Stimulated activated naive CD8-positive, alpha-beta T cell treated with anti-CD3 and anti-CD28 coated beads, Interleukin-15, amount 100 ng/mL, for 72 hours (primary cell): ENCODE measurements around the gene MRAP2.

ENCODE experiments used
- ATAC-seq: fragments of 150-1000 bp; cut with Tn5 transposase; 2 replicates; pipeline ENCODE4 v1.10.0; 2021; ENCODE audit warnings: mild to moderate bottlenecking, moderate library complexity
- DNase-seq, 2 donors: peaks; one replicate each; pipeline ENCODE4 v3.0.0; 2021 to 2022
- H3K27ac Mint-ChIP-seq, 2 donors: one replicate each; pipeline ENCODE4 v1.8.0; 2022; ENCODE audit warnings: mild to moderate bottlenecking in 2 of 2, mixed read lengths in 2 of 2, moderate library complexity in 2 of 2
- H3K27me3 Mint-ChIP-seq: one replicate; pipeline ENCODE4 v1.8.0; 2022; ENCODE audit warnings: mixed read lengths
- H3K4me1 Mint-ChIP-seq: one replicate; pipeline ENCODE4 v1.8.0; 2022; ENCODE audit warnings: mild to moderate bottlenecking, mixed read lengths
- H3K4me3 Mint-ChIP-seq, 2 donors: one replicate each; pipeline ENCODE4 v1.8.0; 2022; ENCODE audit warnings: mild to moderate bottlenecking in 2 of 2, mixed read lengths in 2 of 2, moderate library complexity in 1 of 2
- H3K9me3 Mint-ChIP-seq, 2 donors: one replicate each; pipeline ENCODE4 v1.8.0; 2022; ENCODE audit warnings: mixed read lengths in 2 of 2

The MRAP2 gene

GRCh38 chr6:84033523-84034451 lies at the start of gene MRAP2:
Gene MRAP2 (plus strand): TSS chr6:84033772. CDS start chr6:84055319, 21,547 bp downstream.
- Mint-ChIP-seq H3K27me3 (peaks cover 63% of the 10 kb centered on the region), H3K9me3 (peaks cover 0 to 12% of the 10 kb centered on the region in 2 donors), H3K4me1 (no peaks in the 10 kb centered on the region), H3K4me3 (peak within 1 kb of the TSS; percentile 17 to 68), H3K27ac (no peak within 1 kb of the TSS)
- DNase-seq (peak in 1 of 2 donors; percentile 3), ATAC-seq (peak; percentile 63)

DNA sequence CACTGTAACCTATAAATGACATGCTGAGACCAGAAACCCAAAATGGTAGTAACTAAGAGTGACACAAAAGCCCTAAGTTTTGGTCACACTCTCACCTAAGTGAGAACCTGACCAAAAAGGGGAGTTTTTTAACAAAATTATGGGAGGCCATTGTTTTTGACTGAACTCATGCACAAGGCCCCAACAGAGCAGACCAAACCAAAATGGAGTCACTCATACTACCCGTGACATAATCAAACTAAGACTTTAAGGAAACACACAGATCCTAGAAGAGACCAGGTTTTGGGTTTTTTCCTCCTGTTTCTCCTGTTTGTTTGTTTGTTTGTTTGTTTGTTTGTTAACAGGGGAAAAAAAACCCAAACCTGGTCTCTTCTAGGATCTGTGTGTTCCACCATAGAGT lies 49.2 kb upstream of the MRAP2 start:
- ATAC-seq (no peak), DNase-seq (no peak)
- H3K27me3 Mint-ChIP-seq = no peaks in the 10 kb centered on the region
- H3K4me3 Mint-ChIP-seq = no peak overlapping the region
- H3K9me3 Mint-ChIP-seq = peaks cover 0 to 4% of the 10 kb centered on the region in 2 donors
- H3K4me1 Mint-ChIP-seq = no peaks in the 10 kb centered on the region
- H3K27ac Mint-ChIP-seq = no peak overlapping the region

- no peaks in the 10 kb centered on the region for H3K4me1 Mint-ChIP-seq
- H3K27me3 Mint-ChIP-seq = no peaks in the 10 kb centered on the region
- DNase-seq = no peak
- H3K4me3 Mint-ChIP-seq = no peak overlapping the region
- H3K9me3 Mint-ChIP-seq = no peaks in the 10 kb centered on the region
- H3K27ac Mint-ChIP-seq = no peak overlapping the region
- ATAC-seq = no peak
Measured at GRCh38 chr6:83985308-83985713, 48.3 kb upstream of the MRAP2 start.

GRCh38 chr6:83985715-83986114 lies 47.9 kb upstream of the MRAP2 start:
- no peaks in the 10 kb centered on the region for H3K4me1 Mint-ChIP-seq
- H3K27ac Mint-ChIP-seq = no peak overlapping the region
- no peak for ATAC-seq
- no peak overlapping the region for H3K4me3 Mint-ChIP-seq
- H3K9me3 Mint-ChIP-seq = no peaks in the 10 kb centered on the region
- H3K27me3 Mint-ChIP-seq = no peaks in the 10 kb centered on the region
- no peak for DNase-seq

DNA sequence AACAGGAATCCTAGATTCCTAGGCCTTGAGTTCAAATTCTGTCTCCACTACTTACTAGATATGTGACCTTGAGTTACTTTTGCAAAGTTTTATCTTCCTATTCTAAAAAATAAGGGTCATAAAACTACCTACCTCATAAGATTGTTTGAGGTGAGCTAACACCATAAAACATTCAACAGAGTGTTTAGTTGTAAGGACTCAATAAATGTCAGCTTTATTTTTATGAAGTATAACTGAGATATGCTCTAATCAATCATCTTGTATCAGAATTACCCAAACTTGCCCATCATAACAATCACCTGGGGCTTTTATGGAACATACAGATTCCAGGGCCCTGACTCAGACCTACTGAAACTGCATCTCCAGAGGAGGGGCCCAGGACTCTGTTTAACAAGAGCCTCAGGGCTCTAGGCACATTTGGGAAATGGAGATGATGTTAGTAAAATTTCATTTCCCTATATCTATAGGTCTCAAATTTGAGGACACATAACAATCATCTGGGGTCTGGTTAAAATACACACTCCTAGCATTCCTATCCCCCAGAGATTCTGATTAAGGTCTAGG lies 35.5 kb upstream of the MRAP2 start:
- ATAC-seq = no peak
- Mint-ChIP-seq H3K9me3 (peaks cover 10 to 21% of the 10 kb centered on the region in 2 donors), H3K4me3 (no peak overlapping the region), H3K27me3 (peaks cover 12% of the 10 kb centered on the region), H3K27ac (no peak overlapping the region), H3K4me1 (no peaks in the 10 kb centered on the region)
- DNase-seq = no peak

DNA sequence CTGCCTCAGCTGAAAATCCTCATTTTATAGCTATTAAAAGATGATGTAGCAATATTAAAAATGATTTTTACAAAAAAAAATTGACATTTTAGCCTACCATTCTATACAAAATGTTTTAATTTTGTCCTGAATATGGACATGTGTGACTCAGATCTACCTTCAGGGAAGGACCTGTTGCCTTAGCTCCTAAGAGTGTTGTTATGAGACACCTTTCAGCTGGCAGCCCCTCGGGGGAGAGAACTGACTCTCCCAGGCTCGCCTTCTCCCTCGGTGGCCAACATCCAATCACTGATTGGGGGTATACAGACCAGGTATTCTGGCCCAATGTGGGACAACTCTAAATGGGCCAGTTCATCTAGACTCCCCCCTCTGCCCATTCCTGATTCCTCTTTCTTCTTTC lies 32.5 kb upstream of the MRAP2 start:
- ATAC-seq = no peak
- Mint-ChIP-seq H3K27me3 (peaks cover 38% of the 10 kb centered on the region), H3K9me3 (peaks cover 0 to 2% of the 10 kb centered on the region in 2 donors), H3K27ac (no peak overlapping the region), H3K4me1 (no peaks in the 10 kb centered on the region), H3K4me3 (no peak overlapping the region)
- DNase-seq = no peak

DNA sequence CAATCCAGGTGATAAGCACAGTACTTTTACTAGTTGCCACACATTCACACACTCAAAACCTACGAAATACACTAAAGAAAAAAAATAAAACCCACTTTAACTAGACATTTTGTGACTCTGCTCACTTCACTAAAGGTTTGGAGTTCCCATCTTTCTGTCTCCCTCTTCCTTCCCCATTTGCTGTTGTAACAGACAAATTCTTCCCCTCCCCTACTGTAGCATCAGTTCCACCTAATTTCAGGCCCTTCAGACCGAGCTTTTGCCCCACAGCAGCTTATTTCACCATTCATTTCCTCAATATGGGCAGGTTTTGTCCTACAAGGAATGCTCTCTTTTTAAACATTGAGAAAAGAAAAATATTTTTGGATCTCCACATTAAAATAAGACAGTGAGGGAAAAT lies 31.3 kb upstream of the MRAP2 start:
- H3K4me3 Mint-ChIP-seq = no peak overlapping the region
- no peaks in the 10 kb centered on the region for H3K9me3 Mint-ChIP-seq
- no peak for DNase-seq
- H3K27ac Mint-ChIP-seq = no peak overlapping the region
- H3K4me1 Mint-ChIP-seq = no peaks in the 10 kb centered on the region
- no peak for ATAC-seq
- H3K27me3 Mint-ChIP-seq = peaks cover 41% of the 10 kb centered on the region

DNA sequence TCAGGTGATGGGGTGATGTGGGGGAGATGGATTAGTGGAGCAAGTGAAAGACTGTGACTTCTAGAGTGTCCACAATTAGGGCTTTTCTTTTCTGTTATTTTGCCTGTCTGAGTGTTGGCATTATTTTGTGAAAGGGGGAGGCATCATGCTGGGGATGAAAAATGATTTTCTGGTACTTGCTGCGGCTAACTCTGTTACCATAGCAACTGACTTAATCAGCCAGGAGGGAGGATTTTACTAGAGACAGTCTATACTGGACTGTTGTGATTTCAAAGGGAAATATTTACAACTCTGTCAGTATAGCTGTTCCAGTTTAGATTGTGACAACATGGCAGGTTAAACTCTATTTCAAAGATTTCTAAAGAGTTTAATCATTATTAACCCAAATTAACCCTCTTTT lies 30.4 kb upstream of the MRAP2 start:
- no peaks in the 10 kb centered on the region for H3K4me1 Mint-ChIP-seq
- peaks cover 49% of the 10 kb centered on the region for H3K27me3 Mint-ChIP-seq
- no peak overlapping the region for H3K4me3 Mint-ChIP-seq
- ATAC-seq (no peak), DNase-seq (no peak)
- H3K9me3 Mint-ChIP-seq = no peaks in the 10 kb centered on the region
- H3K27ac Mint-ChIP-seq = no peak overlapping the region

- Mint-ChIP-seq H3K4me1 (no peaks in the 10 kb centered on the region), H3K4me3 (no peak overlapping the region), H3K9me3 (no peaks in the 10 kb centered on the region), H3K27me3 (peaks cover 49% of the 10 kb centered on the region), H3K27ac (no peak overlapping the region)
- no peak for DNase-seq
- no peak for ATAC-seq
Measured at GRCh38 chr6:84003654-84004053, 29.9 kb upstream of the MRAP2 start.

DNA sequence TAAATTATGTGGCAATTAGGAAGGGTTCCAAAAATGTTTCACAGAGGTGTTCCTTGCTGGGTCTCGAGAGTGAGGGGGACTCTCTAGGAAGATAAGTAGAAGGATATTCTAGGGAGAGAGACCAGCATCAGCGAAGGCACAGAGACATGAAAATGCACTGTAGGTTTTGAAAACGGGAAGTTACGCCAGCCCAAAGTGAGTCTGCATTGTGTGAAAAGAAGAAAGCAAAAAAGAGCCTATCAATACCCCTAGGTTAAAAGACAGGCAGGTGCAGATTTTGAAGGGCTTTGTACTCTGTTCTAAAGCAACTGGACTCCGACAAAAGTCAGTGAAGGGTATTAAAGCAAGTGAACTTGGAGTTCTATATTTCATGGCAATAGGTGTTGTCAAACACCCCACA lies 25.7 kb upstream of the MRAP2 start:
- DNase-seq = no peak
- Mint-ChIP-seq H3K4me1 (no peaks in the 10 kb centered on the region), H3K27ac (no peak overlapping the region), H3K4me3 (no peak overlapping the region), H3K9me3 (no peaks in the 10 kb centered on the region), H3K27me3 (peaks cover 50% of the 10 kb centered on the region)
- ATAC-seq = no peak

DNA sequence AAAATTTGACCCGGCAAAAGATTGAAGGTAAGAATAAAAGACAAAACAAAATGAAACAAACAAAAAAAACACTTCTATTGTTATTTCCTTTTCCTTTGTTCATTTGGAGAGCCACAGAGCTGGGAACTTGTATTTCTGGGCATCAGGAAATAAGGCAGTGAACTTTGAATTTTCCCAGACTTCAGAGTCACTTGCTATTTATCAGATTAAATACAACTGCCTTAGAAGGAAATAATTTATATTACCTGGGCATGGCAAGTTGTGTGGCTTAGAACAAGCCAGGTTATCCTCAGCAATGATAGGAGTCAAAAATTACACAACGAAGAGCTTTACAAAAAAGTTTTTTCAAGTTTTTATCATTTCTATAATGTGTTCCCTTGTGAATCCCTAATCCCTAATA lies 20.2 kb upstream of the MRAP2 start:
- DNase-seq (no peak), ATAC-seq (no peak)
- H3K27me3 Mint-ChIP-seq = peaks cover 17% of the 10 kb centered on the region
- no peak overlapping the region for H3K27ac Mint-ChIP-seq
- H3K4me3 Mint-ChIP-seq = no peak overlapping the region
- H3K4me1 Mint-ChIP-seq = no peaks in the 10 kb centered on the region
- no peaks in the 10 kb centered on the region for H3K9me3 Mint-ChIP-seq

- H3K9me3 Mint-ChIP-seq = no peaks in the 10 kb centered on the region
- H3K27ac Mint-ChIP-seq = no peak overlapping the region
- H3K4me3 Mint-ChIP-seq = no peak overlapping the region
- H3K27me3 Mint-ChIP-seq = peaks cover 15% of the 10 kb centered on the region
- H3K4me1 Mint-ChIP-seq = no peaks in the 10 kb centered on the region
- no peak for DNase-seq
- ATAC-seq = no peak
Measured at GRCh38 chr6:84013931-84014330, 19.6 kb upstream of the MRAP2 start.

- Mint-ChIP-seq H3K4me1 (no peaks in the 10 kb centered on the region), H3K9me3 (no peaks in the 10 kb centered on the region), H3K27me3 (peaks cover 6% of the 10 kb centered on the region), H3K4me3 (no peak overlapping the region), H3K27ac (no peak overlapping the region)
- DNase-seq = no peak
- ATAC-seq = no peak
Measured at GRCh38 chr6:84016029-84016428, 17.5 kb upstream of the MRAP2 start.

GRCh38 chr6:84017709-84018452 lies 15.7 kb upstream of the MRAP2 start:
- H3K9me3 Mint-ChIP-seq = no peaks in the 10 kb centered on the region

DNA sequence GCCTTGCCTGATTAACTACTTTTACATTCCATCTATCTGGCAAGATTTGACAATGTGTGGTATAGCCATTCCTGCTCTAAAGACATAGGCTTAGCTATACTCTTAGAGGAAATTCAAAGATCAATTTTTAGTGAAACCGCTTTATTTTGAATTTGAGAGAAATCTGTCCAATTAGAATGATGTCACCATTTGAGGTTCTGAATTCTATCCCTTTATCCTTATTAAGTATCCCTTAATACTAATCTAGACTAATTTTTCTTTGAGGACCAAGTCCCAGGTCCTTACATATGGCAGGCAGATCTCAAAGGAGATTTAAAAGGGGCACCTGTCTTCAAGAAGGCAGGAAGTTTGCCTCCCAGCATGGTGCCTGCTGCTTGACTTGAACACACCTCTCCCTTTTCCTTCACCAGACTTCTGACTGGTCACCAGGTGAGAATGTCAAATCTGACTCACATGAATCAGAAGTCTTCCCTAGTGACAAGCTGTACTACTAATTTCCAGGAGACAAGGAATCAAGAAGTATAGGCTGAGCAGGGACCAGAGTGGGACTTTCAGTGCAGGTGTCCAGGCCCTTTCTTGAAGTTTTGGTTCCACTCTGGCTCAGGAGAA lies 15.0 kb upstream of the MRAP2 start:
- ATAC-seq (no peak), DNase-seq (no peak)
- no peak overlapping the region for H3K4me3 Mint-ChIP-seq
- H3K27ac Mint-ChIP-seq = no peak overlapping the region
- no peaks in the 10 kb centered on the region for H3K4me1 Mint-ChIP-seq
- peaks cover 6% of the 10 kb centered on the region for H3K27me3 Mint-ChIP-seq
- no peaks in the 10 kb centered on the region for H3K9me3 Mint-ChIP-seq

More at GRCh38 chr6:84017709-84018452, 15.7 kb upstream of the MRAP2 start:
- no peak for ATAC-seq
- no peak overlapping the region for H3K4me3 Mint-ChIP-seq
- H3K27me3 Mint-ChIP-seq = peaks cover 6% of the 10 kb centered on the region
- DNase-seq = no peak
- no peaks in the 10 kb centered on the region for H3K4me1 Mint-ChIP-seq
- H3K27ac Mint-ChIP-seq = no peak overlapping the region
